RKO (cell line): Measurements from ENCODE around the gene LDLRAD3.
"Not testable (repeated sequence)": the region's sequence is repeated elsewhere in the genome, so short reads cannot be mapped to it uniquely, and the experiment has no call there.

Experiments used
- DNase-seq: peaks from one replicate; pipeline ENCODE4 v3.0.0-alpha.2; 2016; ENCODE audit warnings: low spot score

LDLRAD3 gene

DNA sequence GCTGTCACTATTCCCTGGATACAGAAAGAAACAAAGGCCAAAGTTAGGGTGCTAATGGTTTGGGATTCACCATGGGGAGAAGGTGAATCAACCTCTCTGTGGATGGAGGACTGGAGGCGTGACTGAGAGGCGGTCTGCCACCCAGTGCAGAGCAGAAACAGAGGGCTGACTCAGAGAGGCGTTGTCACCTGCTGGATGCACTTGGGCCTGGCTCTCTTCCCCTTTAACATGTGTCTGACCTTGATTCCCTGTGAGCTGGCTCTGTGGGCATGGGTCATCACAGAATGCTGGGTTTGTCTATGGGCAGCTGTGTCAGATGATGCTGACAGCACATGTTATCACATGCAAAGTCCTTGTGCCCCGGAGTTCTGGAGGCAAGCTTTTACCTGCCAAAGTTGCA, 75.9 kb downstream of the LDLRAD3 start:
- peak; percentile 22 for DNase-seq

- no peak for DNase-seq
These were observed 79.0 kb downstream of the LDLRAD3 start for GRCh38 chr11:36022882-36023281.

DNA sequence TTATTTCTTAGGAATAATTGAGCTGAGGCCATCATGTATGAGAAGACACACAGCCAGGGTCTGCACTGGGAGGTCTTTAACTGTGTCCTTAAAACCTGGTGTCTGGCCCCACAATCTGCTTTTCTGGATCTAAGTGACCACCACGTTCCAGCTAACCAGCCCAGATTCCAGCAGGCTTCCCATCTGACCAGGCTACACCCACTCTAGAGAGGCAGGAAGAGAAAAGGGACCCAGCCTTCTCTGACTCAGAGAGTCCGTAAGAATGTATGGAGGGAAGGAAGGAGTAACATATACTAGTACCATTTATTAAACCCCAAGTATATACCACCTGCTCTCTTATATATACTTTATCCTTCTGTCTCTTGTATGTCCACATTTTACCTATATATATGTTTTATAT, 80.1 kb downstream of the LDLRAD3 start:
- DNase-seq = no peak

GRCh38 chr11:36024716-36025115, 80.9 kb downstream of the LDLRAD3 start:
- DNase-seq = no peak

- DNase-seq = no peak
These were observed 82.6 kb downstream of the LDLRAD3 start for GRCh38 chr11:36026315-36026968.

- DNase-seq = no peak
These were observed 83.9 kb downstream of the LDLRAD3 start for GRCh38 chr11:36027731-36028130.

GRCh38 chr11:36029616-36030015, 85.8 kb downstream of the LDLRAD3 start:
- no peak for DNase-seq

DNA sequence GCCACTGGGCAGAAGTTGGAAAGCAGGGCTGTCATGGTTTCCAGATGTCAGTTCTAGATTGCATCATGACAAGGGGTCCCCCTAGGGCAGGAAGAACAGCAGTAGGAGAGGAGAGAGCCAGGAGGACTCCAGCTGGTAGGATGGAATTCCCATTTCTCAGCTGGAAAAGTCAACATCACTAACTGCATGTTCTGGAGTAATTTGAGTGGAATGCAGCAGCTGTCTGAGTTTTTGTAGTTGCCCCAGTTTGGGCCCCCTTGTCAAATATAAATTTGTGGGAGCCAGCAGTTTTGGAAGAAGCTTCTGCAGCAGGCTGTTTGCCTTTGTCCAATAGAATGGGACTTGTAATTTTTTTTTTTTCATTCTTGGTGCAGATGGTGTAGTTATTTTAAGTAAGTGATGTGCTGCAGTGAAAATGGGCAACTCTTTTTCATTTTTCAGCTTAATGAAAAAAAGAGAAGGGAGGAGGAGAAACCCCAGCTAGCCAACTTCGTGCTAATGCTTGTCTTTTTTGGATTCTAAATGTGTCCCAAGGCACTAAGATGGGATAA, 86.9 kb downstream of the LDLRAD3 start:
- DNase-seq = no peak

- DNase-seq = no peak
These were observed 89.4 kb downstream of the LDLRAD3 start for GRCh38 chr11:36033082-36033751.

DNA sequence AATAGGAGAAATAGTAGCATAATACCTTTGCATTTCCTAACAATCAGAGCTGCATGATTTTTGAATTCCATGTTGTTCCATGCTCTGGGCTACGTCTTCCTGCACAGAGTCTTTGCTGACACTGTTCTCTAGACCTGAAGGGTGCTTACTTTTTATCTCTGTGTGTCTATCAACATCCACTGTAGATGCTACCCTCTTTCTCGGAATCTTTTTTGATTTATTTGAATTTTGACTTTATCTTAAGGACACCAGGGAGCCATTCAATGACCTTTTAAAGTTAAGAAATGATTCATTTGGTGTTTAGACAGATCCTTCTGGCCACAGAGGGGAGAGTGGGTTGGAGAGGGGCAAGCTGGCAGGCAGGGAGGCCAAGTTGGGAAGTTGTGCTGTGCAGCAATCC, 90.1 kb downstream of the LDLRAD3 start:
- no peak for DNase-seq

GRCh38 chr11:36034551-36035331, 90.9 kb downstream of the LDLRAD3 start:
- DNase-seq = peak; percentile 26

- DNase-seq = no peak
These were observed 91.6 kb downstream of the LDLRAD3 start for GRCh38 chr11:36035454-36035853.

DNA sequence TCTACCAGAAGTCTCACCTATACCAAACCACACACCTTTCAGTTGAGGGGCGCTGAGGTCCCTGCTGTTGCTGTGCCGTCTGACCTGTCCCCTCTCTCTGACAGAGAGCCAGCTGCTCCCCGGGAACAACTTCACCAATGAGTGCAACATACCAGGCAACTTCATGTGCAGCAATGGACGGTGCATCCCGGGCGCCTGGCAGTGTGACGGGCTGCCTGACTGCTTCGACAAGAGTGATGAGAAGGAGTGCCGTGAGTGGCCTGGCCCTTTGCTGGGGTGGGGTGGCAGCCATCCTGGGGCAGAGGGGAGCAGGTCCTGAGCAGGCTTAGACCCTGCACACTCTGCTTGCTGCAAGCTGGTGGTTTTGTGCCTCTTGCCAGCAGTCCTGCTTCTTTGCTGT, 92.1 kb downstream of the LDLRAD3 start:
- DNase-seq = no peak

DNA sequence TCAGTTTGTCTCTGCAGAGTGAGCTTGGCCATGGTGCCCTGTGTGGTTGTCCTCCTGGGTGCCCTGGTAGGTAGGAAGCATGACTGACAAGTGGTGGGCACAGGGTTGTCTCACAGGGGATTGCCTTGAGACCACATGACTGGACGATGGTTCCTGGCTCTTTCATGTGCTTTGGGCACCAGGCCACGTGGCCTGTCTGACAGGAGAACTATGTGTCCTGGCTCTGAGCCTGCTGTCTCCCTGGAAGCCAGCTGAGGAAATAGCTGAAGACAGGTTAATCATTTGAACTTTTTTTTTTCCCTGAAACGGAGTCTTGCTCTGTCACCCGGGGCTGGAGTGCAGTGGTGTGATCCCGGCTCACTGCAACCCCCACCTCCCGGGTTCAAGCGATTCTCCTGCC, 93.2 kb downstream of the LDLRAD3 start:
- DNase-seq = no peak

- DNase-seq = no peak
These were observed 94.7 kb downstream of the LDLRAD3 start for GRCh38 chr11:36038541-36038940.

- DNase-seq = no peak
These were observed 95.6 kb downstream of the LDLRAD3 start for GRCh38 chr11:36039471-36039870.

DNA sequence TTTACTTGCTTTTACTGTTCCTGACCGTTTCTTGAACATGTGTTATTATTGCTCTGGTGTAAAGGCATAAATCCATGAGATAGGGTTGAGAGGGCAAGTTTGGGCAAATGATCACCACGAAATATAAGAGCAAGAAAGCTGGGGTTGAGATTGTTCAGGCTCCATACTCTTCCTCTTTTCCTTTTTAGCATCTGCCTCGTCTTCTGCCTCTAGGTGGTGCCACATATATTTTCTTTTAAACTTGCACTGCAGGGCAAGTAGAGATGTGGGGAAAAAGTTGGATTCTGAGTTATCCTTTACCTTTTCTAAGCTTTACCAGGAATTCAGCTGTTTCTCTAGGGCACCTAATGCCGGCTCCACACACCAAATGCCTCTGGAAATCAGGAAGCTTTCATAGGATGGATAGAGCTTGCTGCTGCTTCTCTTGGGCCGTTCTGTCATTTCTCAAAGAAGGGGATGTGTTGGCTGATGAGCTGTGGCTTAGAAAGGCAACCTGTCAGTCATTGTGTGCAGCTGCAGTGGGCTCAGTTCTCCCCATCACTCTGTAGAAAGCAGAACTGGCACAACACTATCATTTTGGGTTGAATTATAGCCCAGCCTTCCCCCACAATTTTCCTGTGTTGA, 98.2 kb downstream of the LDLRAD3 start:
- peak; percentile 34 for DNase-seq

DNA sequence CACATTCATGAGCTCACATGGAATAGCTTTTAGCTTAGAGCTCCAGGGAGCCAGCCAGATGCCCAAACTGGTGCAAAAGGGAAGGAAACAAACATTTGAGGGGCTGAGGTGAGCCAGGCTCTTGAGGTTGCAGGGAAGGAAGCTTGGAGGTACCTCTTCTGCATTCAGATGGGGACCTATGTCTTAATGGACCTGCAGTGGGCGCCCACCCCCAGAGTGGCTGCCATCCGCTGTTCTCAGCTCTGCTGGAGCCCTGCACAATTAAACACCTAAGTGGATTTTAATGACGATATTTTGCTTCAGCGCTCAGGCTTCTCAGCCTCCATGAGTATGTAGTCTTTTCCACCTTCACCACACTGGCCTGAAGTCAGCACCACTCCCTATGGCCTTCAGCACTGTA, 100.8 kb downstream of the LDLRAD3 start:
- no peak for DNase-seq

GRCh38 chr11:36045945-36046344, 102.1 kb downstream of the LDLRAD3 start:
- DNase-seq = not testable (repeated sequence)

DNA sequence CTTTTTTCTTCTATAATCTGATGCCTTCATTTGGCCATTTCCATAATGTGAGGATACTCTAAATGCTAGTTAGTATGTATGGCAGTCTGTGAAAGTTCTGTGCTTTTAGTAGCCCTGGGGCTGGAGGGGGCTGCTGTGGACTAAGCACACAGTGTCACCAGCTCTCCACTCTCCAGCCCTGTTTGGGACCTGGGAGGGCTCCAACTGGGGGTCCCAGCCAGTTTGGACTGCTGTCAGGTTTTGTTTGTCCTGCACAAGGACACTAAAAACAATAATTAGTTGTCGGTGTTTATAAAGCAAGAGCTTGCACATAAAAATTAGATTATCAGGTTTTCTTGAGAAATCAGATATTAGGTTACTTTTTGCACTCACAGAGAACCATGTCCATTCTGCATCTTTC, 103.1 kb downstream of the LDLRAD3 start:
- DNase-seq = no peak

GRCh38 chr11:36047344-36047743, 103.5 kb downstream of the LDLRAD3 start:
- no peak for DNase-seq

DNA sequence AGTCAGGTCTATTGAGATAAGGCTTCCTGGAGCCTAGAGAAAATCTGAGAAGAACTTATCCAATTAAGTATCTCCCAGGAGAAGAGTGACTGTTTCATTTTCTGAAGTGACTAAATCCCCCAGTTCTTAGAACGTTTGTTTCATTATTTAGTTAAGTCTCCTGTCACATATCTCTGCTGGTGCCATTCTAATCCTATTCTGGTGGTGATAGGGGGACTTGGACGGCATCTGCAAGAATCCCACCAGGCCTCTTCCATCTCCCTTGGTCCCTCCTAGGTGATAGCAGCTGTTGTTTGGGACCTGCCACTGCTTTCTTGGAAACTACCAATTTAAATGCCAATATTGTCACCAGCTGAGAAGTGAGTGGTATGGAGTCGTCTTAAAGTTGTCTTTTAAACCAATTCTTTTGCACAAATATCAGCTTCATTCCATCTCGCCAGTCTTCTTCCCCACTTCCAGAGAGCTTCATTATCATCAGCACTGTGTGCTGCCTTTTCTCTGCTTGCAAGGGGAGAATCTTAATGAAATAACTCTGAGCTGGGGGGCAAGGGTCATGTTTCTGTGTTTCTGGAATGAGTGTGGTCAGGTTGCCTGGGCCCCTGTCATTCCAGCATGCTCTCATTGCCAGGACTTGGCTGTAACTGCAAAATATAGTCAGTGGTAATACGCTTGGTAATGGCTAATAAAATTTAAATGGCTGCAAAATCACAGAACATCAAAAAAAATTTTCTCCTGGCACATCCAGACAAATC, 104.8 kb downstream of the LDLRAD3 start:
- no peak for DNase-seq
